ENCODE data around the gene MAP2K7.

Gene MAP2K7

DNA sequence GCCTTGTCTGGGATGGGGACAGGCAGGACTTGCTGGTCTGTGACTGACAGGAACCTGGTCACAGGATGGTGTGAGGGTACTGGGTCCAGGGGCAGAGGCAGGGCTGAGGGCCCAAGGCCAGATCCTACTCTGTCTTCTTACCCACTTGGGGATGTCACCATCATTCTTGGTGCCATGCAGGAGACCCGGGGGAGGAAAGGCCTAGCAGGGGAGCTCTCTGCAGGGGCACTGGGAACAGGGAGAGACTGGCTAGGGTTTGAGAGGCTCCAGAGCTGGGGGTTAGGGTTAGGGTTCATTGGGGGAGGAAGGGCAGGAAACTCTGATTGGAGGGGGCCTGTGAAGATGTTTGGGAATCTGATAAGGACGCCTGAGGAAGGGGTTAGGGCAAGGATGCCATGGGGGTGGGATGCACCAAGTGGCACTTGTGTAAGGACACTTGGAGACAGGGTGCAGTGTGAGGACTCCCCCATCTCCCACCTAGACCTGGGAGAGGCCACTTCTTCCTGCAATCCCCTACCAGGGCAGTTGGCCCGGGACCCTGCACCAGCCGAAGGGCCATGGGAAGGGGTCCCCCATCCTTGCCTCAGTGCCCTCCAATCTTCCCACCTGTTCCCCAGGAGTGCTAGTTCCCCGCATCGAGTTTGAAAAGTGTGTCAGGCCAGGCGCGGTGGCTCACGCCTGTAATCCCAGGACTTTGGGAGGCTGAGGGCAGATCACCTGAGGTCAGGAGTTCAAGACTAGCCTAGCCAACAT, 36.4 kb upstream of the MAP2K7 start:
- no peak for DNase-seq

DNA sequence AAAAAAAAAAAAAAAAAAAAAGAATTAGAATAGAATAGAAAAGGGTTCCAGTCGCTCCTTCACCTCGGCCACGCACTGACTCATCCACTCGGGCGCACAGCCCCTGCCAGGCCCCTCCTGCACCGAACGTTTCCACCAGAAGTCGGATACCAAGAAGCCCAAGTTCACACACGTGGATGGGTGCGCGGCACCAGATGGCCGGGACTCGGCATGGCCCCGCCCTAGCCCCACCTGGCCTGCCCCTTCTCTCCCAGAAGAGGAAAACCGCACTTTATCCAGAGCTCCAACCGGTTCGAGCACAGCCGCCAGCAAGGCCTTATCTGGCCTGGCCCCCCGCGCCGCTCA, 35.4 kb upstream of the MAP2K7 start:
- DNase-seq, result no peak

DNA sequence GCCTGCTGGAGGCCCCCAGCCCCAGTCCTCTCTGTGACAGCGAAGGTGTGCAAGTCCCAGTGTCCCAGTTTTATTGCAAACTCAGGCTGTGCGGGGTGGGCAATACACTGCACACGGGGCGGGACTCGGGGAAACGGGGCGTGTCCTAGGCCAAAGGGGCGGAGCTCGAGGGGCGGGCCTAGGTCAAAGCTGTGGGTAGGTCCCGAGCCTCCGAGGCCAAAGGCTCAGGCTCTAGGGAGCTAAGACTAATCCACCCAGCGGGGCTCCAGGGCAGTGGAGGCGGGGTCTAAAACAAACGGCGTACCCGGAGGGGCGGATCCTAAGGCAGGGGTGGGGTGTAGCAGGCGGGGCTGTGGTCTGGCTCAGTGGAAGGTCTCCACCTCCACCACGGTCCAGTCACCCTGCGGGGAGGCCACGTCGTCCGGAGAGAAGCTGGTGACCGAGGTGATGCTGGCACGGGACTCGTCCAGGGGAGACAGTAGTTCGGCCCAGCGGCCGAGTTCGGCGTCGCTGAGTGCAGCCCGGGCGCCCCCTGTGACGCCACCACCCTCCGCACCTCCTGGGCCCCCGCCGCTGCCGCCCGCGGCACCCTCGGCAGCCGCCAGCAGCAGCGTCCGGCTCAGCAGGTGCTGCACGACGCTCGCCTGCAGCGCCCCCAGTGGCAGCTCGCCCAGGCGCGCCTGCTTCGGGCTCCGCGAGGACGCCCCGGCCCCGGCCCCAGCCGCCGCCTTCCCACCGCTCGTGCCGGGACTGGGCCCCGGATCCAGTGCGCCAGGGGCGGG, 34.8 kb upstream of the MAP2K7 start:
- DNase-seq, result peak; percentile 98

DNA sequence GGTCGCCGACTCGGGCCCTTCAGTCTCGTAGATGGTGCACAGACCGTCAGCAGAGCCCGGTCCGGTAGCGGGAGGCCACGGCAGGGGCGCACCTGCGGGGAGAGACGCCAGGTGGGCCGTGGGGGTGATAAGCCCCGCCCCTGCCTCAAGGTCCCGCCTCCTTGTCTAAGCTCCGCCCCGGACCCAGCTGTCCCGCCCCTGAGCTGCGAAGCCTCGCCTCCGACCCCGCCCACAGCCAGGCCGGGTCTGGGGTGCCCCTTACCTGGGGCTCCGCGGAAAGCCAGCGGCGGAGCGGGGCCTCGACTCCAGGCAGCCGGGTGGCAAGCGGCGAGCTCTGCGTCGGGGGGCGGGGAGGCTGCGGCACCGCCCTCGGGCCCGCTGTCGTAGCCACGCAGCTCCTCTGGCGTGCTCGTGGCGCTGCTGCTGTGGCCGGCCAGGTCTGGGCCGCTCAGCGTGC, 34.2 kb upstream of the MAP2K7 start:
- DNase-seq, result peak; percentile 93

DNA sequence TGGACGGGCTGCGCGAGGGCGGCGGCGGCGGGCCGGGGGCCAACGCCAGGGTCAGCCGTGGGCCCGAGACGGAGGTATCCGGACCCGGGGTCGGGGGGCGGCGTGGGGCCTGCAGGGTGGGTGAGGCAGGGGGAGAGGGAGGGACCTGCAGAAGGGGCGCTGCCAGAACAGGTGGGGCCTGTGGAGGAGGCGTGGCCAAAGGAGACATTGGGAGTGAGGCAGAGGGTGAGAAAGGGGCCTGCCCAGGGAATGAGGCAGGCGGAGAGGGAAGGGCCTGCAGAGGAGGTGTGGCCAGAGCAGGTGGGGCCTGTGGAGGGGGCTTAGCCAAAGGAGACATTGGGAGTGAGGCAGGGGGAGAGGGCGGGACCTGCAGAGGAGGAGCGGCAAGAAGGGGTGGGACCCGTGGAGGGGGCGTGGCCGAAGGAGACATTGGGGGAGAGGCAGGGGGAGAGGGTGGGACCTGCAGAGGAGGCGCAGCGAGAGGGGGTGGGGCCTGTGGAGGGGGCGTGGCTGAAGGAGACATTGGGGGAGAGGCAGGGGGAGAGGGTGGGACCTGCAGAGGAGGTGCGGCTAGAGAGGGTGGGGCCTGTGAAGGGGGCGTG, 33.7 kb upstream of the MAP2K7 start:
- DNase-seq, result peak; percentile 98

DNA sequence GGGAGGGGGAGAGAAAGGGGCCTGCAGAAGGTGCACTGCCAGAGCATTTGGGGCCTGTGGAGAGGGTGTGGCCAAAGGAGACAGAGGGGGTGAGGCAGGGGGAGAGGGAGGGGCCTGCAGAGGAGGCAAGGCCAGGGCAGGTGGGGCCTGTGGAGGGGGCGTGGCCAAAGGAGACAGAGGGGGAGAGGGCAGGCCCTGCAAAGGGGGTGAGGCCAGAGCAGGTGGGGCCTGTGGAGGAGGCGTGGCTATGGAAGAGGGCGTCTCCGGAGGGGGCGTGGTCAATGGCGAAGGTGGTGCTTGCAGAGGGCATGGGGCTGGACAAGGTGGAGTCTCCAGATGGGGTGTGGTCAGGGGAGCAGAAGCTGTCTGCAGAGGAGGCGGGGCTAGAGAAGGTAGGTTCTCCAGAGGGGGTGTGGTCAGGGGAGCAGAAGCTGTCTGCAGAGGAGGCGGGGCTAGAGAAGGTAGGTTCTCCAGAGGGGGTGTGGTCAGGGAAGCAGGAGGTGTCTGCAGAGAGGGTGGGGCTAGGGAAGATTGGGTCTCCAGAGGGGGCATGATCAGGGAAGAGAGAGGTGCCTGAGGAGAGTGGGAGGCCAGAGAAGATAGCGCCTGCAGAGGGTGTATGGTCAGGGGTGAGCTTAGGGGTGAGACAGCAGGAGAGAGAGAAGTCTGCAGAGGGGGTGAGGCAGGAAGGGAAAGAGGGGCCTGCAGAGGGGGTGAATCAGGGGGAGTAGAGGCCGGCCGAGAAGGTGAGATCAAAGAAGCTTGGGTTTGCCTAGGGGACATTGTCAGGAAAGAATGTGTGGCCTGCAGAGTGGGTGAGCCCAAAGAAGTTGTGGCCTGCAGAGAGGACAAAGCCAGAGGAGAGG, 32.9 kb upstream of the MAP2K7 start:
- DNase-seq, result peak; percentile 99

DNA sequence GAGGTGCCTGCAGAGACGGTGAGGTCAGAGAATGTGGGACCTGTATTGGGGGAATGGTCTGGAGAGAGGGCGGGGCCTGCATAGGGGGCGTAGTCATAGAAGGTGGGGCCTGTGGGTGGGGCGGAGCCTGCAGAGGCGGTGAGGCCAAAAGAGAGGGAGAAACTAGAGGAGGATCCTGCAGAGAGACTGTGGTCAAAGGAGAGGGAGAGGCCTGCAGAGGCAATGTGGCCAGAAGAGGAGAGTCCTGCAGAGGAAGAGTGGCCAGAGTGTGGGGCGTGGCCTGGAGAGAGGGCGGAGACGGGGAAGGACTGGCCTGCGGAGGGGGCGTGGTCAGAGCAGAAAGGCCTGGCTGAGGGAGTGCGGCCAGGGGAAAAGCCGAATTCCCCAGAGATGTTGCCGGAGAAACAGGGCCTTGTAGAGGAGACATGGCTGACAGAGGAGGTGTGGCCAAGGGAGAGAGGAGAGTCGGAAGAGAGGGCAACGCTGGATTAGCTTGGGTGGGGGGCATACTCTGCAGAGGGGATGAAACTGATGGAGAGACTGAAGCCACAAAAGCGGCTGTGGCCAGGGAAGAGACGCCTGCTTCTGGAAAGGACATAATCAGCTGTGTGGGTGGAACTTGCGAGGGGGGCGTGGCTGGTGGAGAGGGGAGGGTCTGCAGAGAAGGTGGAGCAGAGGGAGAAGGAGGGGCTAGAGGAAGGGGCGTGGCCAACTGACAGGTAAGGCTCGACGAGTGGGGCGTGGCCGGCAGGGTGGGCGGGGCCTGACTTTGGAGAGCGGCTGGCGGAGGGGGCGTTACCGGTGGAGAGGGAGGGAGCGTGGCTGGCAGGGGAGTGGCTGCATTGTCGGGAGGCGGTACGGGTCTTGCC, 32.0 kb upstream of the MAP2K7 start:
- peak; percentile 99 for DNase-seq

DNA sequence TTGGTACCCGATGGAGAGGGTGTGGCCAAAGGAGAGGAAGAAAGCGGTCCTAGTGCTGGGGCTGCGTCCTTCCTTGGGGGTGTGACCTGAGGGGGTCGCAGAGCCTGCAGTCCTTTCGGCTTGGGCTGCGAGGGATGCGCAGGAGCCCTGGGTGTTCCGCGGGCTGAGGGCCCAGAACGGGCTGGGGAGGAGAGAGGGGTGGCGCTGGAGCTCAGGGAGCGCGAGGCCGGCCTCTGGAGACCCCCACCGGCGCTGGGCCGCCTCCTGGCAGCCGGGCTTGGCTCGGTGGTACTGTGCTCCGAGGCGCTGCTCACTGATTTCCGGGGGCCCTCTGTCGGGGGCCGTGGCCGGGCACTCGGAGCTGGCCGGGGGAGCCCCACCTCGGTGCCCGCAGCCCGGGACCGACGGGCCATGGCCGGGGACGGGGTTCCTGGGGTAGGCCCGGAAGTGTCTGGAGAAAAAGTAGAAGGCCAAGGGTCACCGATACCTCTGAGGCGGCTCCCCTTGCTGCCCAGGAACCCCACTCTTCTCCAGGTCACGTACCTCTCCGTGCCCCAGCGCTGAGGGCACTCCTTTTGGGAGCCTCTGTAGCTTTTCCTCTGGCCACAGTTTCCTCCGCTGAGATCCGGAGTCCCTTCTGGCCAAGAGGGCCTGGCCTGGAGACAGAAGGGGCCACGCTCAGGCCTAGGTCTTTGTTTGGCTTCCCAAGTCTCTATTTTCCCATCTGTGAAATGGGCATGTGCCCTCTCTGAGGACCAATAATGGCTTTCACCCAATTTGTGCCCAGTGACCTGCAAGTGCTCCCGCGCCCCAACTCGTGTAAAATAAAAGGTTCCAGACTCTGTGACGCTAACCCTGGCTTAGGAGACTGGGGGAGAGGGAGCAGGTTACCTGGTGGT, 31.1 kb upstream of the MAP2K7 start:
- DNase-seq, result no peak

DNA sequence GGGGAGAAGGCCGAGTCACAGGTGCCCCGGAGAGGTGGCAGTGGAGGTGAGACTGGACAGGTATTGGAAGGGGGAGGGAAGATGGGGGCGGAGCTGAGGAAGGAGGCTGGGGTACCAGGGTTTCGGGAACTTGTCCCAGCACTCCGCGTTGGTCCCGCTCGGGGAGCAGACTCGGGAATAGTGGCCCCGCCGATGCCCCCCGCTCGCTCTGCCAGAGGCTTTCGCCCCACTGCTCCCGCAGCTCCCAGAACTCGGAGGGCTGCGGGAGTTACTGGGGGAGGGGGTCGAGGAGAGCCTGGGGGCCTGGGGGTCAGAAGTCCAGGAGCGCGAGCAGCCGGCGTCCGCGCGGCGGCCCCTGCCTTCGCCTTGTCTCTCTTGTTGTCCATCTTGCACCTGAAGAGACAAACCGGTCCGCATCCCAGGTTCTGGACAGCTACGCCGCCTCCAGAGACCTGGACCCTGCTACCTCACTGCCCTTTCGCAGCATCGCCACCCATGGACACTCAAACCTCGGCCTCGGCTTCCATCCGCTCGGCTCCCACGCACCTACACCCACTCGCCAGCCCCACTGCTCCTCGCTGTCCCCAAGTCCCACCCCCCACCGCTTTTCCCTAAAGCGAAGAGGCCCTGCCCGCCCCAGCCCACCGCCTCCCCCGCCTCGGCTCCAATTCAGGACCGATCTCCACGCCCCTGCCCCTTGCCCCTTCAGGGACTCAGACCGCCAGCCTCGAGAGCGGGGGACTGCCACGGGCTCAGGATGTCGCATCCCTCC, 30.2 kb upstream of the MAP2K7 start:
- no peak for DNase-seq

DNA sequence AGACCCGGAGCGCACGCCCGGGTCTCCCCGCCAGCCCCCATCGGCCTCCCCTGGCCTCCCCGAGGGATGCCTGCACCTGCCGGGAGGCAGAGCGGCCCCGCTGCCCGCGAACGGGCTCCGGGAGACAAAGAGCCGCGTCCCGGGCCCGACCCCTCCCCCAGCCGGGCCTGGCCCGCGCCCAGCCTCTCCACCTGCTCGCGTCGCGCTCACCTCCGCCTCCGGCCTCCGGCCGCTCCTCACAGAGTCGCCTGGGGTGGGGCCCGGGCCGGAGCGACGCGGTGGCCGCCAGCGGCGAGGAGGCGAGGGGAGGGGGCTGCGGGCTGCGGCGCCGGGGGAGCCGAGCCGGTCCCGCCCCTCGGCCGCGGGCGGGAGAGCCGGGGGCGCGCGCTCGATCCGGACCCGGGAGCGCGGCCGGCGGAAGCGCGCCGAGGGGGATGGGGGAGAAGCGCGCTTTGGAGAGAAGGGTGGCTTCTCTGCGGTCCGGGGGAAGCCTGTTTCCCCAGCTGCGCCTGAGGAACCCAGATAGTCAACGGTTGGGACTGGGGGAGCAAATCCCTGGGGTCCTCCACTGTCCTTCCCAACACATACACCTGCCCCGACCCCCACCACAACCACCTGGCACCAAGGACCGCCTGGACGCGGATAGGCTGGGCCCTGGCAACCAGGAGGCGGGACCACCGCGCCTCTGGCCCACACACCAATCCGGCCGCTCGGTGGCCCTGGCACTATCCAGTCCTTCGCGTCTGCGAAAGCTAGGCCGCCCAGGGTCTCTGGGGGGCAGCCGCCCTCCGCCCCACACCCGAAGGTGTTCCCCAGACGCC, 29.4 kb upstream of the MAP2K7 start, which contains the start of gene PRR36:
Gene PRR36, minus strand, starts transcription at position 315 of the 821 bp plus-strand sequence. CDS start 701 bp downstream, outside the sequence.
- no peak for DNase-seq

DNA sequence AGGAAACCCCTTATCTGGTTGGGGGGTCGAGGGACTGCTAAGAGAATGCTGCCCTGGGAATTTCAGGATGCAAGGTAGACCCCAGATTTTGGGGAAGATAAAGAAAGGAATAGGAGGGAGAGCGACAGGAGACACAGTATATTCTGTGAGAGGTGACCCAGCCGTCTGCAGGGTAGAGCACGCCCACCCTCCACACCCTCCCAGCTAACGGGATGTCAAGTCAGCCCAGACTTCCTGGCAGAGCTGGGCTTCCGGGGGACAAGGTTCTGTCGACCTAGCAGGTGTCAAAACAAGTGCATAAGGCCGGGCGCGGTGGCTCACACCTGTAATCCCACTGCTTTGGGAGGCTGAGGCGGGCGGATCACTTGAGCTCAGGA, 28.8 kb upstream of the MAP2K7 start:
- no peak for DNase-seq

DNA sequence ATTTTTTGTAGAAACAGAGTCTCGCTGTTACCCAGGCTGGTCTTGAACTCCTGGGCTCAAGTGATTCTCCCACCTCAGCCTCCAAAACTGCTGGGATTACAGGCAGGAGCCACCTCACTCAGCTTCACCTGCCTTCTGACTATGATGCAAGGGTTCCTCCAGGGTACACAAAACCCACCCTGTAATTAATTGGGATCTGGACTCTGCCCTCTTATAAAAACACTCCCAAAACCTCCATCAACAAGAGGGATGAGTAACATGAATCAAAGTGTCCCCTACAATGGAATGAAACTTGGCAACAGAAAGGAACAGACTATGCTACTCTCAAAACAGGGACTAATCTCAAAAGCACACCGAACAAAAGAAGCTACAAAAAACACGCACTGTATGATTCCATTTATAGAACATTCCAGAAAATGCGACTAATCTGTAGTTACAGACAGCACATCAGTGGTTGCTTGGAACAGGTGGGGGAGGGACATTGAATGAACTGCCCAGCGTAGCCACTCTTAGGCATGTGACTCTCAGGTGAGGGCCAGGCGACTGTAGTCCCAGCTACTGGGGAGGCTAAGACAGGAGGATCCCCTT, 26.3 kb upstream of the MAP2K7 start:
- no peak for DNase-seq

DNA sequence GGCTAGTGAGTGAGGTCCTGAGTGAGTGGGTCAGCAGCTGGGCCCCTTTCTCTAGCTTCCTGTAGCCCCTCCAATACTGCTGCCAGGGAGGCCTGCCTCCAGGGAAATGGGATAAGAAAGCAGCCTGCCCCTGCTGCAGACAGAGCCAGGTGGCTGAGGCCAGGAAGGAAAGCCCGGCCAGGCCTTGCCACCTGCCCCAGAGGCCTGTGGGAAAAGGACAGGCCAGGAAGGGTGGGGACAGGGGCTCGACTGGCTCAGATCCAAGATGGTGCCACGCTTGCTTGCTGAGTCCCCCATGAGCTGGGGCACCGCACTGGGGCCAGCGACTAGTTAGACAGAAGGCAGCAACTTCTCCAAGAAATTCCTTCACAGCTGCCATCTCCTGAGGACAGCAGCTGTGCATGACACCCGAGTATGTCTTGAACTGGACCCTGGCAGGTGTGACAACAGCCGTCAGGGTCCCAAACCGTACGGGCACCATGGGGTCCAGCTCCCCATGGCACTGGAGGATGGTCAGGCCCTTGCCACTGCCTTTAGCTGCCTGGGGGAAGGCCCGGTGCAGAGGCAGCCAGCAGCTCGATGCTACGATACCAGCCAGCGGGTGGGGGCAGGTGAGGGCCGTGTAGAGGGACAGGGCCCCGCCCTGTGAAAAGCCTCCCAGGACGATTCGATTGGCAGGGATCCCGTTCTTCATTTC, 24.4 kb upstream of the MAP2K7 start:
- DNase-seq, result no peak

DNA sequence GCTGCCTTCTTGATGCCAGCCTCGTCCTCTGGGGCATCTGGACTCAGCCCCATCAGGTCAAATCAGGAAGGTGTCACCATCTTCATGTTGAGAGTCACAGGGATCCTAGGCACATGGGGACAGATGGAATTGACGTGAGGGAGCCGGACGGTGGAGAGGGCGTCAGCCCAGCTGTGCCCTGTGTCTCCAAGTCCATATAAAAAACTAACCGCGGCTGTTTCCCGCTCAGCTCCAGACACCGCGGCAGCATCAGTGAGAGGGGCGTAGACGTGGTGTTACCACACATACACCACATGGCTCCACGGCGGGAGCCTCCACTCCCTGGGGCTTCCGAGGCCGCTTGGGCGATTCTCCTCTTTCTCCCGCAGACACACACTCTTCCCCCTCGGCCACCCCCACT, 23.8 kb upstream of the MAP2K7 start:
- no peak for DNase-seq

DNA sequence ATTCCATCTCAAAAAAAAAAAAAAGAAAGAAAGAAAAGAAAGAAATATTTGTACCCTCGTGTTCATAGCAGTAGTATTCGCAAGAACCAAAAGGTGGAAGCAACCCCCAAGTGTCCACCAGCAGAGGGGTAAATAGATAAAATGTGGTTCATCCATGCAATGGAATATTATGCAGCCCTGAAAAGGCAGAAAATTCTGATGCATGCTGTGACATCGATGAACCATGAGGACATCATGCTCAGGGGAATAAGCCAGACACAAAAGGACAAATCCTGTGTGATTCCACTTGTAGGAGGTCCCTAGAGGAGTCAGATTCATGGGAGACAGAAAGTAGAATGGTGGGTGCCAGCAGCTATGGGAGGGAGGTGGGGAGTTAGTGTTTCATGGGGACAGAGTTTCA, 21.8 kb upstream of the MAP2K7 start:
- DNase-seq, result no peak

DNA sequence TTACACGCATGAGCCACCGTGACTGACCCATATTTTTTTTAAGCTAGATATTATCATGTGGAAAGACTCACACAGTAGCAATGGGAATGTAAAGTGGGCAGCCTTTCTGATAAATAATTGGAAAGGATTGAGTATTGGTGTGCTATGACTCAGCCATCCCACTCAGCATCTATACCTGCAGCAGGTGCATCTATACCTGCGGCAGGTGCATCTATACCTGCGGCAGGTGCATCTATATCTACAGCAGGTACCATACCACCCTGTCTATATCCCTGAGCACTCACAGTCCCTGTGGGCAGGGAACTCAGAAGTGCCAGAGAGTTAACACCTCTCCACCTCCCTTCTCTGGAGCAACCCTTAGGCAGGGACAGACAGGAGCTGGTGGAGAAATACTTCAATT, 20.6 kb upstream of the MAP2K7 start:
- no peak for DNase-seq

DNA sequence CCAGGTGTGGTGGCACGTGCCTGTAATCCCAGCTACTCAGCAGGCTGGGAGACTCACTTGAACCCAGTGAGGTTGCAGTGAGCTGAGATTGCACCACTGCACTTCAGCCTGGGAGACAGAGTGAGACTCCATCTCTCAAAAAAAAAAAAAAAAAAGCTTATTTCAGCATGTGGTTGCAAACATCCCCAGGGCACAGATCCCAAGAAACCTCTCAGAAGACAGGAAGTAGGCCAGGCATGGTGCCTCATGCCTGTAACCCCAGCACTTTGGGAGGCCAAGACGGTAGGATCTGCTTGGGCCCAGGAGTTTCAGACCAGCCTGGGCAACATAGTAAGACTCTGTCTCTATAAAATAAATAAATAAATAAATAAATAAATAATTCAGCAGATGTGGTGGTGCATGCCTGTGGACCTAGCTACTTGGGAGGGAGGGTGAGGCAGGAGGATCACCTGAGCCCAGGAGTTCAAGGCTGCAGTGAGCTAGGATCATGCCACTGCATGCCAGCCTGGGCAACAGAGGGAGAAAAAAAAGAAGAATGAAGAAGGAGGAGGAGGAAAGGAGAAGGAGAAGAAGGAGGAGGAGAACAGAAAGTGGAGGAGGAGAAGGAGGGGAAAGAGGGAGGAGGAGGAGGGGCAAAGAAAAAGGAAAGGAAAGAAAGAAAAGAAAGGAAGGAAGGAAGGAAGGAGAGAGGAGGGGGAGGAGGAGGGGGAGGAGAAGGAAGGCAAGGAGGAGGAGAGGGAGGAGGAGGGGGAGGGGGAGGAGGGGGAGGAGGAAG, 19.7 kb upstream of the MAP2K7 start:
- DNase-seq, result no peak

All from OCI-M1 (cell line).